Nasal cavity respiratory epithelium epithelial cell of viscerocranial mucosa (primary cell): ENCODE measurements around the gene DEPDC4. TPM values are rescaled to one million over a fixed set of nuclear protein-coding genes. Genes with fewer than 3 reads are reported as not detected.

ENCODE experiments used
- total RNA-seq: library from RNA; depleted of rRNA; stranded (reverse); fragments of >200 nt; gene quantifications from 2 replicates; pipeline ENCODE4 v1.2.3, GENCODE V29; 2014

The DEPDC4 gene
- 1.0 and 2.6 TPM in 2 replicates for total RNA-seq

DNA sequence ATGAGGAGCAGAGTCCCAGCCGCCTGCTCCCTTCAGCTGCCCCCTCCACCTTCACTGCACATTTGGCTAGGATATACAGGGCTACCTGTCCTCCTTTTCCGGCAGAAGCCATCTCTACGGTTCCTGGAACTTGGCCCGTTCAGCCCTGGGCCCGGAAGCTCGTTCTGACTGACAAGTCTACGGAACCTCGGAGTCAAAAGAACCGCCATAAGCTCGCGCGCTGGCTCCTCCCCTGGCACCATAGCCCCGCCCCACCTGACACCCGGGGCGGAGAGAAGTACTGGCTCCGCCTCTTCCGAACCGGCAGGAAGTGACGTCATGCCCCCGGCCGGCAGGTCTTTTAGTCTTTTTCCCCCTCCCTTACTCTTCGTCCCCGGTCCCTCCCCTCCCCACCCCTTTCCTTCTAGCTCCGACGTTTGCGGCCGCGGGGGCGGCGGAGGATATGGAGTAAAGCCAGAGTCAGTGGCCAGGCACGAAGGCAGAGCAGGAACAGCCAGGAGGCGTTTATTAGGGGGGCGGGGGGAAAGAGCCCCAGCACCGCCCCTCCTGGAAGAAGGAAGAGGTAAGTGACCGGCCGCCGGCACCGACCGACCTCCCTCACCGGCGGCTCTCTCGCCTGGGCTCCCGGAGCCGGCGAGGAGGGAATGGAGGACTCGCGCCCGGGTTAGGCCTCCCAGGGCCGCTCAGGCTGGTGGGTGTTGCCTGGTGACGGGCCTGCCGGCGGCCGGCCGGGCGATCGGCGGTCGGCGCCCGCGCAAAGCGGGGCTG lies at the start of gene DEPDC4, which contains the start of gene SCYL2:
DEPDC4 (minus strand) TSS at position 245 of the 768 bp plus-strand sequence; CDS start at position 242, 3 bp downstream.
SCYL2 (plus strand) TSS at position 343 of the 768 bp plus-strand sequence. CDS start 15,794 bp downstream, outside the sequence.

DNA sequence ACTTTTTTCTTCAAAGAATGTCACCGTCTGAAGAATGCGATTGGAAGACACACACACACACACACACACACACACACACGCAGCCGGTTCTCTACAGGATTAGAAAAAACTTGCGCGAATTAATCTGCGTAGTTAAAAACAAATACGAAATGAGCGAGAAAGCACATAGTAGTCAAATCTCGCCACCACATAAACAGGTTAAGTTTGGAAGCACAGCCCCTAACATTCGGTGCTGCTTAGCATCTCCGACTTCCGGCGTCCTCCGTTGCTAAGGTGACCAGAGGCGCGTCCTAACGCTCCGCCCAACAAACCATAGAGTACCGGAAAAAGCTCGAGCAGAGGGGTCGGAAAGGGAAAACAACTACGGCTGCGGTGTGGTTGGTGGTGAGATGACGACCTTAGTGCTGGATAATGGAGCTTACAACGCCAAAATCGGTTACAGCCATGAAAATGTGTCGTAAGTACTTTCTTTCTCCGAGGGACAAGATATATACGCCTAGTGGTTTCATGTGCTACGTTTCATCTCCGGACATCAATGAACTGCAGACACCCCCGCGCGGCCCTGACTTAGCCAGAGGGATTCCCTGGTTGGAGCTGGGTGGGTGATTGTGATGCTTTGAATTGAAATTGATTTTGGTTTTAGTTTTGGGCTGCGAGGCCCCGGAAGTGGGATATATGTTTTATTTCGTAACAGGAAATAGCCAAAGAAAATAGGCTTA lies 66.3 kb downstream of the DEPDC4 start, which contains the start of gene ACTR6:
ACTR6 (plus strand) TSS at position 353 of the 719 bp plus-strand sequence; CDS start at position 390, 37 bp downstream.

Other genes with a start within 250 kb of the DEPDC4 start
- 16.6 and 22.6 TPM in 2 replicates for gene BLTP3B, start 124.2 kb downstream of the DEPDC4 start, total RNA-seq
- 19.1 and 20.1 TPM in 2 replicates for gene ACTR6, start 66.3 kb downstream of the DEPDC4 start, total RNA-seq
- gene SCYL2, start 98 bp upstream of the DEPDC4 start, total RNA-seq = 56.2 and 58.8 TPM in 2 replicates
- gene SLC17A8, start 90.0 kb upstream of the DEPDC4 start, total RNA-seq = not detected in 2 replicates
- gene NR1H4, start 206.8 kb upstream of the DEPDC4 start, total RNA-seq = not detected in 2 replicates